HEK293T (cell line): ENCODE measurements around the gene ANGEL1.

Experiments
- ARNT ChIP-seq: fragments of 450-650 bp; IDR thresholded peaks from 2 replicates; pipeline ENCODE4 v1.6.1; 2017; ENCODE audit warnings: mild to moderate bottlenecking
- ELF4 ChIP-seq: fragments of 450-650 bp; IDR thresholded peaks from 2 replicates; pipeline ENCODE4 v1.6.1; 2017; ENCODE audit warnings: antibody characterized with exemption
- FOXA1 ChIP-seq: fragments of 450-650 bp; IDR thresholded peaks from 2 replicates; pipeline ENCODE4 v1.6.1; 2016; ENCODE audit warnings: mild to moderate bottlenecking
- FOXM1 ChIP-seq: fragments of 450-650 bp; IDR thresholded peaks from 2 replicates; pipeline ENCODE4 v1.6.1; 2017; ENCODE audit warnings: mild to moderate bottlenecking, borderline replicate concordance
- HDGF ChIP-seq: fragments of 450-650 bp; IDR thresholded peaks from 2 replicates; pipeline ENCODE4 v1.6.1; 2017; ENCODE audit warnings: antibody characterized with exemption, borderline replicate concordance
- L3MBTL2 ChIP-seq: fragments of 450-650 bp; conservative IDR thresholded peaks from 2 replicates; pipeline ENCODE4 v1.6.1; 2016; ENCODE audit warnings: mild to moderate bottlenecking
- LEF1 ChIP-seq: fragments of 450-650 bp; IDR thresholded peaks from 2 replicates; pipeline ENCODE4 v1.6.1; 2017; ENCODE audit warnings: mild to moderate bottlenecking, borderline replicate concordance
- NFRKB ChIP-seq: fragments of 450-650 bp; IDR thresholded peaks from 2 replicates; pipeline ENCODE4 v1.6.1; 2016; ENCODE audit warnings: mild to moderate bottlenecking, moderate library complexity
- SUZ12 ChIP-seq: fragments of 450-650 bp; IDR thresholded peaks from 2 replicates; pipeline ENCODE4 v1.6.1; 2016; ENCODE audit warnings: mild to moderate bottlenecking
- ZNF384 ChIP-seq: fragments of 450-650 bp; IDR thresholded peaks from 2 replicates; pipeline ENCODE4 v1.6.1; 2016
- TF ChIP-seq, protein P1 (sequence below): fragments of 450-650 bp; IDR thresholded peaks from 2 replicates; pipeline ENCODE4 v1.6.1; 2016

DNA sequence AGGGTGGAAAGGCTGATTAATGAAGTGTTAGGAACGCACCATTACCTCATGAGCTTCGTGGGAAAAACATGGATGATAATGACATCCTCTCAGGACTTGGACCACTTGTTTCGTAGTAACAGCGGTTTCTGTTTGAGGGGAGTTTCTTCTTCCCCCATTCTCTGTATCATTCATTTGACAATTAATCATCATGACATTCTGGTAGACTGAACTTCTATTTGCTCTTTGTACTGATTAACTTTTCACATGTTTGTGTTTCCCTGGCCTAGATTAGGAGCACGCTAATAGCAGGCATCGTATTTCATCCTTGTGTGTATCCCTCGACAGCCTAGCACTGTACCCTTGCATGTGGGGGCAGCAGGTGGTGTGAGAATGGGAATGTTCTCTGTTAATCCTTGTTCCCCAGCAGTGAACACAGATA, 21.6 kb upstream of the ANGEL1 start:
- no peak for TF ChIP-seq ARNT
- TF ChIP-seq ELF4, result no peak
- no peak for TF ChIP-seq SUZ12
- TF ChIP-seq, protein P1, sequence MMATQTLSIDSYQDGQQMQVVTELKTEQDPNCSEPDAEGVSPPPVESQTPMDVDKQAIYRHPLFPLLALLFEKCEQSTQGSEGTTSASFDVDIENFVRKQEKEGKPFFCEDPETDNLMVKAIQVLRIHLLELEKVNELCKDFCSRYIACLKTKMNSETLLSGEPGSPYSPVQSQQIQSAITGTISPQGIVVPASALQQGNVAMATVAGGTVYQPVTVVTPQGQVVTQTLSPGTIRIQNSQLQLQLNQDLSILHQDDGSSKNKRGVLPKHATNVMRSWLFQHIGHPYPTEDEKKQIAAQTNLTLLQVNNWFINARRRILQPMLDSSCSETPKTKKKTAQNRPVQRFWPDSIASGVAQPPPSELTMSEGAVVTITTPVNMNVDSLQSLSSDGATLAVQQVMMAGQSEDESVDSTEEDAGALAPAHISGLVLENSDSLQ, result no peak
- TF ChIP-seq ZNF384, result no peak
- TF ChIP-seq NFRKB, result no peak
- no peak for TF ChIP-seq FOXA1
- no peak for TF ChIP-seq FOXM1
- TF ChIP-seq HDGF, result no peak
- no peak for TF ChIP-seq L3MBTL2
- TF ChIP-seq LEF1, result no peak
